Measurements from ENCODE around the gene NFIL3.
"Not testable (repeated sequence)": the region's sequence is repeated elsewhere in the genome, so short reads cannot be mapped to it uniquely, and the experiment has no call there.

The NFIL3 gene

GRCh38 chr9:91423785-91424402 lies at the start of gene NFIL3:
Gene NFIL3 (minus strand): TSS chr9:91423832. CDS start chr9:91410734, 13,098 bp downstream.
- peak; percentile 97 for DNase-seq (ENCODE audit: low spot score)

- not testable (repeated sequence) for DNase-seq (ENCODE audit: low spot score)
These were observed 47.9 kb upstream of the NFIL3 start for GRCh38 chr9:91471524-91471923.

- DNase-seq (ENCODE audit: low spot score): no peak
These were observed 41.8 kb upstream of the NFIL3 start for GRCh38 chr9:91465420-91465819.

- no peak for DNase-seq (ENCODE audit: low spot score)
These were observed 35.3 kb upstream of the NFIL3 start for GRCh38 chr9:91458906-91459305.

- no peak for DNase-seq (ENCODE audit: low spot score)
These were observed 29.2 kb upstream of the NFIL3 start for GRCh38 chr9:91452844-91453243.

- DNase-seq (ENCODE audit: low spot score): no peak
These were observed 28.0 kb upstream of the NFIL3 start for GRCh38 chr9:91451431-91452270.

GRCh38 chr9:91445135-91445534 lies 21.5 kb upstream of the NFIL3 start:
- DNase-seq (ENCODE audit: low spot score): no peak

GRCh38 chr9:91443994-91444392 lies 20.4 kb upstream of the NFIL3 start:
- no peak for DNase-seq (ENCODE audit: low spot score)

- DNase-seq (ENCODE audit: low spot score): no peak
These were observed 19.8 kb upstream of the NFIL3 start for GRCh38 chr9:91443321-91443993.

- DNase-seq (ENCODE audit: low spot score): no peak
These were observed 13.2 kb upstream of the NFIL3 start for GRCh38 chr9:91436841-91437240.

- DNase-seq (ENCODE audit: low spot score): no peak
These were observed 9.5 kb upstream of the NFIL3 start for GRCh38 chr9:91433180-91433579.

GRCh38 chr9:91431485-91431884 lies 7.9 kb upstream of the NFIL3 start:
- no peak for DNase-seq (ENCODE audit: low spot score)

- no peak for DNase-seq (ENCODE audit: low spot score)
These were observed 5.9 kb upstream of the NFIL3 start for GRCh38 chr9:91429501-91429900.

GRCh38 chr9:91428927-91429351 lies 5.3 kb upstream of the NFIL3 start:
- no peak for DNase-seq (ENCODE audit: low spot score)

GRCh38 chr9:91428436-91428835 lies 4.8 kb upstream of the NFIL3 start:
- no peak for DNase-seq (ENCODE audit: low spot score)

- DNase-seq (ENCODE audit: low spot score): no peak
These were observed 4.2 kb upstream of the NFIL3 start for GRCh38 chr9:91427873-91428272.

GRCh38 chr9:91426123-91426745 lies 2.6 kb upstream of the NFIL3 start:
- peak; percentile 52 for DNase-seq (ENCODE audit: low spot score)

- DNase-seq (ENCODE audit: low spot score): no peak
These were observed 1.6 kb upstream of the NFIL3 start for GRCh38 chr9:91425271-91425670.

GRCh38 chr9:91424403-91425176 lies 958 bp upstream of the NFIL3 start:
- peak; percentile 78 for DNase-seq (ENCODE audit: low spot score)

- DNase-seq (ENCODE audit: low spot score): peak; percentile 43
These were observed 597 bp downstream of the NFIL3 start for GRCh38 chr9:91422758-91423711.

All from D341Med (cell line).